ENCODE results near the gene MBD5. TPM values are rescaled to one million over a fixed set of nuclear protein-coding genes. Genes with fewer than 3 reads are reported as not detected.
"Not testable (repeated sequence)": the region's sequence is repeated elsewhere in the genome, so short reads cannot be mapped to it uniquely, and the experiment has no call there.

Gene MBD5
- total and polyA plus RNA-seq, 4 donors: 2.0 to 15.9 (median 9.5) TPM

- H3K4me3 ChIP-seq (ENCODE audit: low read depth in 1 of 3, low read length in 3 of 3); H3K9me3 ChIP-seq (ENCODE audit: control insufficient read depth in 4 of 4, low read length in 3 of 4): not testable (repeated sequence)
- WGBS: 92% methylated on average over 5 of the region's 5 CpGs
Observed at GRCh38 chr2:148543088-148543540, 522.2 kb downstream of the MBD5 start.

GRCh38 chr2:148545390-148546256 lies 524.7 kb downstream of the MBD5 start:
- H3K9ac ChIP-seq (ENCODE audit: low read depth in 1 of 2, low read length in 2 of 2): no peak overlapping the region
- TF ChIP-seq CTCF (IDR thresholded peaks at IDR 0.05; ENCODE audit: low read depth, low read length, missing input control) (no peak), ZBTB33 (IDR thresholded peaks at IDR 0.05) (no peak), FOXA1 (IDR thresholded peaks at IDR 0.05) (no peak), NR2F2 (IDR thresholded peaks at IDR 0.05) (no peak), RXRA (IDR thresholded peaks at IDR 0.05) (no peak), FOXA2 (IDR thresholded peaks at IDR 0.05) (no peak), YY1 (IDR thresholded peaks at IDR 0.05) (no peak), RAD21 (IDR thresholded peaks at IDR 0.05) (no peak), MAX (IDR thresholded peaks at IDR 0.05) (no peak), TAF1 (conservative IDR thresholded peaks at IDR 0.05) (no peak)
- H3K4me1 ChIP-seq (ENCODE audit: control insufficient read depth in 4 of 4, insufficient read depth in 4 of 4, low read length in 3 of 4): no peaks in the 10 kb centered on the region
- no peak for DNase-seq (ENCODE audit: low spot score)
- no peaks in the 10 kb centered on the region for H3K27me3 ChIP-seq (ENCODE audit: control insufficient read depth in 4 of 4, insufficient read depth in 4 of 4, low read length in 3 of 4)
- H3K4me3 ChIP-seq (ENCODE audit: low read depth in 1 of 3, low read length in 3 of 3): no peak overlapping the region
- WGBS: 89% methylated on average over 8 of the region's 8 CpGs
- H3K27ac ChIP-seq (ENCODE audit: low read depth in 1 of 2, low read length in 2 of 2): no peak overlapping the region
- no peaks in the 10 kb centered on the region for H3K9me3 ChIP-seq (ENCODE audit: control insufficient read depth in 4 of 4, low read length in 3 of 4)
- no peaks in the 10 kb centered on the region for H3K36me3 ChIP-seq (ENCODE audit: control insufficient read depth in 4 of 4, insufficient read depth in 3 of 4, low read depth in 1 of 4, low read length in 3 of 4)

More at GRCh38 chr2:148543088-148543540, 522.2 kb downstream of the MBD5 start:
- not testable (repeated sequence) for H3K36me3 ChIP-seq (ENCODE audit: control insufficient read depth in 4 of 4, insufficient read depth in 3 of 4, low read depth in 1 of 4, low read length in 3 of 4); H3K27me3 ChIP-seq (ENCODE audit: control insufficient read depth in 4 of 4, insufficient read depth in 4 of 4, low read length in 3 of 4); H3K27ac ChIP-seq (ENCODE audit: low read depth in 1 of 2, low read length in 2 of 2); H3K9ac ChIP-seq (ENCODE audit: low read depth in 1 of 2, low read length in 2 of 2); DNase-seq (ENCODE audit: low spot score); H3K4me1 ChIP-seq (ENCODE audit: control insufficient read depth in 4 of 4, insufficient read depth in 4 of 4, low read length in 3 of 4)

- WGBS: 86% methylated on average over 1 of the region's 1 CpG
- no peaks in the 10 kb centered on the region for H3K36me3 ChIP-seq (ENCODE audit: control insufficient read depth in 4 of 4, insufficient read depth in 3 of 4, low read depth in 1 of 4, low read length in 3 of 4)
- H3K9me3 ChIP-seq (ENCODE audit: control insufficient read depth in 4 of 4, low read length in 3 of 4): no peaks in the 10 kb centered on the region
- H3K27me3 ChIP-seq (ENCODE audit: control insufficient read depth in 4 of 4, insufficient read depth in 4 of 4, low read length in 3 of 4): no peaks in the 10 kb centered on the region
- DNase-seq (ENCODE audit: low spot score): no peak
- H3K9ac ChIP-seq (ENCODE audit: low read depth in 1 of 2, low read length in 2 of 2): no peak overlapping the region
- TF ChIP-seq FOXA1 (IDR thresholded peaks at IDR 0.05) (no peak), NR2F2 (IDR thresholded peaks at IDR 0.05) (no peak), RXRA (IDR thresholded peaks at IDR 0.05) (no peak)
- H3K27ac ChIP-seq (ENCODE audit: low read depth in 1 of 2, low read length in 2 of 2): no peak overlapping the region
- no peak overlapping the region for H3K4me3 ChIP-seq (ENCODE audit: low read depth in 1 of 3, low read length in 3 of 3)
- H3K4me1 ChIP-seq (ENCODE audit: control insufficient read depth in 4 of 4, insufficient read depth in 4 of 4, low read length in 3 of 4): no peaks in the 10 kb centered on the region
Observed at GRCh38 chr2:148546270-148546669, 525.4 kb downstream of the MBD5 start.

Measured in liver (tissue), 9 donors.